MCF 10A (cell line): ENCODE measurements around the gene IL20RB. TPM values are rescaled to one million over a fixed set of nuclear protein-coding genes. Genes with fewer than 3 reads are reported as not detected.
"Not testable (repeated sequence)": the region's sequence is repeated elsewhere in the genome, so short reads cannot be mapped to it uniquely, and the experiment has no call there.

Source experiments
- BruUV-seq: library from RNA; stranded (reverse); fragments of 400-500 nt; replicated peaks from 2 replicates; lab custom pipeline; 2021; lab: Mats Ljungman, UMichigan
- CTCF ChIA-PET: fragments of 300-600 bp; sonication (Branson Sonifier 250); formaldehyde crosslinking; extraction: SDS; loops from one replicate; lab custom pipeline; 2021; ENCODE audit warnings: antibody characterized with exemption, inconsistent platforms; lab: Yijun Ruan, JAX
- POLR2A ChIA-PET: fragments of 300-600, 350-650 bp; sonication (Branson Sonifier 250); formaldehyde crosslinking; extraction: SDS; loops from one replicate; lab custom pipeline; 2020; ENCODE audit warnings: antibody characterized with exemption, inconsistent platforms; lab: Yijun Ruan, JAX
- DNase-seq: peaks from one replicate; pipeline ENCODE4 v3.0.0-alpha.2; 2018; ENCODE audit not compliant: unreplicated experiment
- H3K27ac Mint-ChIP-seq: one replicate; pipeline ENCODE4 v1.8.0; 2022; ENCODE audit warnings: mild to moderate bottlenecking, low read depth, mixed read lengths; ENCODE audit not compliant: unreplicated experiment
- H3K27me3 Mint-ChIP-seq: one replicate; pipeline ENCODE4 v1.8.0; 2022; ENCODE audit warnings: mixed read lengths; ENCODE audit not compliant: insufficient read depth, unreplicated experiment
- H3K36me3 Mint-ChIP-seq: one replicate; pipeline ENCODE4 v1.8.0; 2022; ENCODE audit warnings: mild to moderate bottlenecking, moderate library complexity, mixed read lengths; ENCODE audit not compliant: insufficient read depth, unreplicated experiment
- H3K4me1 Mint-ChIP-seq: one replicate; pipeline ENCODE4 v1.8.0; 2022; ENCODE audit warnings: mixed read lengths; ENCODE audit not compliant: insufficient read depth, unreplicated experiment
- H3K4me3 Mint-ChIP-seq: one replicate; pipeline ENCODE4 v1.8.0; 2022; ENCODE audit warnings: mild to moderate bottlenecking, moderate library complexity, mixed read lengths; ENCODE audit not compliant: unreplicated experiment
- H3K9me3 Mint-ChIP-seq: one replicate; pipeline ENCODE4 v1.8.0; 2022; ENCODE audit warnings: mixed read lengths; ENCODE audit not compliant: unreplicated experiment
- intact Hi-C: fragments of 100-400 bp; cut with micrococcal nuclease; formaldehyde crosslinking; loops from 2 replicates; pipeline ENCODE4 v1.14.1; 2022
- total RNA-seq: library from RNA; stranded (reverse); gene quantifications from 2 replicates; pipeline ENCODE4 v1.2.3, GENCODE V29; 2022
- TF ChIP-seq, protein P1 (sequence below): fragments of 200-600 bp; IDR thresholded peaks from one replicate; pipeline ENCODE4 v1.8.0; 2022; ENCODE audit warnings: antibody characterized with exemption, mild to moderate bottlenecking; ENCODE audit not compliant: unreplicated experiment

The IL20RB gene
- total RNA-seq, 1 experiment from 2014 or later: 158 TPM

DNA sequence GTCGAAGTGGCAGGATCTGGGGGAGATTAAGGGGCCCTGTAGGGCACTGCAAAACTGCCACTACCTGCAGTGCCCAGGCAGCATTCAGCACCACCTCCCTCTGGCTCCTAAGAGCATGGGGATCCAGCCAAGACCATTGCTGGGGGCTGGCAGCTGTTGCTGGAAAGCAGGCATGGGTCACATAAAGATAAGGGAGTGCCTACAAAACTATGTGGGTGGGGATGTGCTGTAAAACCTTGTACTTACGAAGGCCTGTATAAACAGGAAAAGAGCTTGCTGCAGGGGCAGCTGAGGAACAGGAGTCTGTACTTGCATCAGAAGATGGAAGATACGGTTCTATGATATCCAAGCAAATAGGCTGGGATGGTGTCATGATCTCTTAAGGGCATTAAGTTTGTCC, 27.1 kb downstream of the IL20RB start:
- BruUV-seq: no TSS peak
- no peaks in the 10 kb centered on the region for H3K9me3 Mint-ChIP-seq
- peak overlapping the region; percentile 57 for H3K27ac Mint-ChIP-seq
- no peaks in the 10 kb centered on the region for H3K27me3 Mint-ChIP-seq
- H3K36me3 Mint-ChIP-seq: peaks cover 95% of the 10 kb centered on the region
- peak overlapping the region; percentile 3 for H3K4me3 Mint-ChIP-seq
- intact Hi-C loops: no loop called here
- ChIA-PET POLR2A (interaction anchor here (0.6 to 21.4 kb wide), 18 partner anchors 10 to 232 kb away, joined by 3 to 452 read pairs (median 6); partner anchors contain the start of genes IL20RB, NCK1 and STAG1), CTCF (interaction anchor here (0.7 to 3.0 kb wide), 7 partner anchors 10 to 232 kb away, joined by 3 to 12 read pairs (median 5); partner anchors contain the start of genes IL20RB and STAG1)
- H3K4me1 Mint-ChIP-seq: peaks cover 63% of the 10 kb centered on the region
- DNase-seq: peak; percentile 84
- TF ChIP-seq, protein P1, sequence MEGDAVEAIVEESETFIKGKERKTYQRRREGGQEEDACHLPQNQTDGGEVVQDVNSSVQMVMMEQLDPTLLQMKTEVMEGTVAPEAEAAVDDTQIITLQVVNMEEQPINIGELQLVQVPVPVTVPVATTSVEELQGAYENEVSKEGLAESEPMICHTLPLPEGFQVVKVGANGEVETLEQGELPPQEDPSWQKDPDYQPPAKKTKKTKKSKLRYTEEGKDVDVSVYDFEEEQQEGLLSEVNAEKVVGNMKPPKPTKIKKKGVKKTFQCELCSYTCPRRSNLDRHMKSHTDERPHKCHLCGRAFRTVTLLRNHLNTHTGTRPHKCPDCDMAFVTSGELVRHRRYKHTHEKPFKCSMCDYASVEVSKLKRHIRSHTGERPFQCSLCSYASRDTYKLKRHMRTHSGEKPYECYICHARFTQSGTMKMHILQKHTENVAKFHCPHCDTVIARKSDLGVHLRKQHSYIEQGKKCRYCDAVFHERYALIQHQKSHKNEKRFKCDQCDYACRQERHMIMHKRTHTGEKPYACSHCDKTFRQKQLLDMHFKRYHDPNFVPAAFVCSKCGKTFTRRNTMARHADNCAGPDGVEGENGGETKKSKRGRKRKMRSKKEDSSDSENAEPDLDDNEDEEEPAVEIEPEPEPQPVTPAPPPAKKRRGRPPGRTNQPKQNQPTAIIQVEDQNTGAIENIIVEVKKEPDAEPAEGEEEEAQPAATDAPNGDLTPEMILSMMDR: no peak

DNA sequence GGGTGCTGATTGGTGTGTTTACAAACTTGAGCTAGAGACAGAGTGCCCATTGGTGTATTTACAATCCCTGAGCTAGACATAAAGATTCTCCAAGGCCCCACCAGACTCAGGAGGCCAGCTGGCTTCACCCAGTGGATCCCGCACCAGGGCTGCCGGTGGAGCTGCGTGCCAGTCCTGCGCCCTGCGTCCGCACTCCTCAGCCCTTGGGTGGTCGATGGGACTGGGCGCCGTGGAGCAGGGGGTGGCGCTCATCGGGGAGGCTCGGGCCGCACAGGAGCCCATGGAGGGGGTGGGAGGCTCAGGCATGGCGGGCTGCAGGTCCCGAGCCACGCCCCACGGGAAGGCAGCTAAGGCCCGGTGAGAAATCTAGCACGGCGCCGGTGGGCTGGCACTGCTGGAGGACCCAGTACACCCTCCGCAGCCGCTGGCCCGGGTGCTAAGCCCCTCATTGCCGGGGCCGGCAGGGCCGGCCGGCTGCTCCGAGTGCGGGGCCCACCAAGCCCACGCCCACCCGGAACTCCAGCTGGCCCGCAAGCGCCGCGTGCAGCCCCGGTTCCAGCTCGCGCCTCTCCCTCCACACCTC, 29.7 kb downstream of the IL20RB start:
- Mint-ChIP-seq H3K4me1 (peaks cover 65% of the 10 kb centered on the region), H3K27ac (peak overlapping the region; percentile 73), H3K36me3 (peaks cover 94% of the 10 kb centered on the region)
- ChIA-PET CTCF (interaction anchor here (0.6 kb wide), 1 partner anchor 944 kb away, joined by 3 read pairs; no protein-coding TSS in a partner anchor), POLR2A (interaction anchor here (6.2 to 21.4 kb wide), 2 partner anchors 7 to 29 kb away, joined by 74 to 452 read pairs; partner anchors contain the start of gene IL20RB)
- intact Hi-C loops, BruUV-seq, DNase-seq, H3K9me3 Mint-ChIP-seq, H3K27me3 Mint-ChIP-seq, H3K4me3 Mint-ChIP-seq: not testable (repeated sequence)

DNA sequence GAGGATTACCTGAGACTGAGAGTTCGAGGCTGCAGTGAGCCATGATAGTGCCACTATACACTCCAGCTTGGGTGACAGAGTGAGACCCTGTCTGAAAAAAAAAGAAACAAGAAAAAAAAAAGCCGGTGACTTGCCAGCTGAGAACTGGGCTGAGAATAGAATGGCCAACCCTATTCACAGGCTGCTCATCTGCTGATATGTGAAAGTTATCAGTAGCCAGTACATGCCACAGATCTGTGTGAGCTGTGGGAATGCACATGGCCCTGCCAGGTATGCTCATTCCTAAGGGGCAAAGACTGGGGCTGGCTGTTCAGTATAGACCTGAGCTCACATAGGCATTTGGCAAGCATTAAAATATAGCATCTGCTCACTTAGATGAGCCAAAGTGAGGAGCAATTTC, 30.9 kb downstream of the IL20RB start:
- intact Hi-C loops: no loop called here

DNA sequence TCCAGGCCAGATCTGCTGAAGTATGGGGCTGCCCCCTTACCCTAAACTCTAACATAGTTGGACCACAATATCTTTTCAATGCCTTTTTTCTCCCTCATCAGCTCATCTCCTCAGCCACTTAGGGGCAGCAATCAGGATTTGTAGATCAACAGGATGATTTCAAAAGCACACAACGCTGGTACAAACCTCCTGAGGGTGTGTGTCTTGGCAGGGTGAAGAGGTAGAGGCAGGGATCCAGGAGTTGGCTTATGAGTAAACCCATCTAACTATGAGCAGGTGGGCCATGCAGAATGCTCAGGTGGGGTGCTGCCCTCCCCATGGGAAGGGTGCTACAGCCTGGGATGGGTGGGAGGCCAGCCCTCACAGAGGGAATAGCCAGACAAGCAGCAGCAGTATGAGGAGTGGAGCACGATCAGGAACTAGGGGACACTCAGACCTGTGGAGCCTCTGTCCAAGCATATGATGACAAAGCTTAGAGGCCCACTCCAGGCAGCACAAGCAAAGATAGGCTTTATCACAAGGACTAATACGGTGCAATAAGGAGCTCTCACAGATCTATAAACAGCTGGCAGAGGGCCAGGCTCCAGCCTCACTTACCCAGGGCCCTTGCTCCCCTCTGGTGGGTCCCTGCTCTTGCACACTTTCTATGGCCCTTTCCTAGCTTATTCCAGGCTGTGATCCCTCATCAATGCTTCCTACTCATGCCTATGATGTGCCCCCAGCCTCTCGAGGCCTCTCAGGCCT, 32.2 kb downstream of the IL20RB start:
- BruUV-seq: no TSS peak
- H3K9me3 Mint-ChIP-seq: no peaks in the 10 kb centered on the region
- TF ChIP-seq, protein P1: no peak
- peak overlapping the region; percentile 79 for H3K27ac Mint-ChIP-seq
- CTCF ChIA-PET: interaction anchor here (0.6 to 2.5 kb wide), 8 partner anchors 24 to 1792 kb away, joined by 3 to 10 read pairs (median 4); no protein-coding TSS in a partner anchor
- DNase-seq: peak; percentile 66
- POLR2A ChIA-PET: interaction anchor here (0.6 to 21.4 kb wide), 10 partner anchors 9 to 797 kb away, joined by 3 to 452 read pairs (median 4); partner anchors contain the start of genes IL20RB, NCK1 and STAG1
- intact Hi-C loops: no loop called here
- peaks cover 85% of the 10 kb centered on the region for H3K36me3 Mint-ChIP-seq
- peaks cover 54% of the 10 kb centered on the region for H3K4me1 Mint-ChIP-seq
- no peaks in the 10 kb centered on the region for H3K27me3 Mint-ChIP-seq
- peak overlapping the region; percentile 34 for H3K4me3 Mint-ChIP-seq

More for the DNA sequence above, 30.9 kb downstream of the IL20RB start:
- CTCF ChIA-PET: interaction anchor here (0.6 to 2.5 kb wide), 4 partner anchors 26 to 683 kb away, joined by 3 to 10 read pairs (median 4); partner anchors contain the start of gene STAG1
- Mint-ChIP-seq H3K27ac (peak overlapping the region; percentile 56), H3K4me3 (no peak overlapping the region), H3K27me3 (no peaks in the 10 kb centered on the region), H3K9me3 (no peaks in the 10 kb centered on the region), H3K36me3 (peaks cover 93% of the 10 kb centered on the region), H3K4me1 (peaks cover 57% of the 10 kb centered on the region)
- TF ChIP-seq, protein P1: no peak
- no TSS peak for BruUV-seq
- DNase-seq: no peak
- POLR2A ChIA-PET: interaction anchor here (0.7 to 21.4 kb wide), 4 partner anchors 10 to 56 kb away, joined by 3 to 452 read pairs (median 6); partner anchors contain the start of gene IL20RB
